Measurements from ENCODE around the gene PCDHA3. TPM values are rescaled to one million over a fixed set of nuclear protein-coding genes. Genes with fewer than 3 reads are reported as not detected.
"Not testable (repeated sequence)": the region's sequence is repeated elsewhere in the genome, so short reads cannot be mapped to it uniquely, and the experiment has no call there.

PCDHA3 gene
- 0.47 TPM for polyA plus RNA-seq (ENCODE audit: insufficient read length)
- long read RNA-seq, donor 1, result 0 reads
- long read RNA-seq, donor 2, result 0 reads
- long read RNA-seq, donor 3, result 0 reads
- long read RNA-seq, donor 4, result 0 reads
- long read RNA-seq, donor 5, result 0 reads
- long read RNA-seq, donor 6, full-length matches to known transcripts, result 1 of 1 reads
- long read RNA-seq, donor 6, partial matches to known transcripts, result 0 of 1 reads
- long read RNA-seq, donor 6, other reads (novel, unspliced or antisense), result 0 of 1 reads
- long read RNA-seq, donor 7, full-length matches to known transcripts, result 1 of 1 reads
- long read RNA-seq, donor 7, partial matches to known transcripts, result 0 of 1 reads
- long read RNA-seq, donor 7, other reads (novel, unspliced or antisense), result 0 of 1 reads
- long read RNA-seq, donor 8, result 0 reads

DNA sequence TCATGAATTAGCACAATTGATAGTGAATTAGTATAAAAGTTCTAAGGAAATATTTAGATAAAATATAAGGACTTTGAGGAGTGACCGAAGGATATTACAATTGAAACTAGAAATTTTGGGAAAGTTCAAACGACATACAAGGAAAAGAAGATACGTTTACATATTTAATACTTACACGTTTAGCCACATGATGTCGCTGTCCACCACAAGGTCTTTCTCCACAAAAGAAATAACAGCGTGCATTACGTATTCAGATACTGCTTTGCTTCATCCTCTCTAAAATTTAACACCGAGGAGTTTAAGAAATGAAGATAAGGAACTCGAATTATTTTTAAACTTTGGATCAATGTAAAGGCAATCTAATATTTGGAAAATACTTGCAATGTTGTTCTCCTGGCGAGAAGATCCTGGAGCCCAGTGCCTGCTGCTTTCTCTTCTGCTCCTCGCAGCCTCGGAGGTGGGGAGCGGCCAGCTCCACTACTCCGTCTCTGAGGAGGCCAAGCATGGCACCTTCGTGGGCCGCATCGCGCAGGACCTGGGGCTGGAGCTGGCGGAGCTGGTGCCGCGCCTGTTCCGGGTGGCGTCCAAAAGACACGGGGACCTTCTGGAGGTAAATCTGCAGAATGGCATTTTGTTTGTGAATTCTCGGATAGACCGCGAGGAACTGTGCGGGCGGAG, at the start of gene PCDHA3:
PCDHA3 (plus strand) TSS at position 242 of the 678 bp plus-strand sequence.
- DNase-seq, result no peak

DNA sequence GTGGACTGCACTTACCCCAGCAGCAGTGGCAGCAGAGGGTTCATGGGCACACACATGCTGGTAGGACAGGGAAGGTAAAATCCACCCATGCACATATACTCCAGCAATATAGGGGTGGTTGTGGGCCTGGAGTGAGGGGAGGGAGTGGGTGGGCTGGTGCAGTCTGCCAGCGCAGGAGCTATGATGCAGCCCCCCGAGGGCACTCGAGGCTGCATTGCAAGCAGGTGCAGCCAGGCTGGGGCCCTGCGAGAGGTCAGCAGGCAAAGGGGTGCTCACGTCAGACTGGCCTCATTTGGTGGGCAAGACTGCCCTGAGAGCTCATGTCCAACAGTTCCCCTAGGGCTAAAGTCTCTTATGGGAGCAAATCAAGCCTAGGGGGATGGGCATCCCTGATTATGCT, 47.3 kb upstream of the PCDHA3 start:
- DNase-seq, result no peak

DNA sequence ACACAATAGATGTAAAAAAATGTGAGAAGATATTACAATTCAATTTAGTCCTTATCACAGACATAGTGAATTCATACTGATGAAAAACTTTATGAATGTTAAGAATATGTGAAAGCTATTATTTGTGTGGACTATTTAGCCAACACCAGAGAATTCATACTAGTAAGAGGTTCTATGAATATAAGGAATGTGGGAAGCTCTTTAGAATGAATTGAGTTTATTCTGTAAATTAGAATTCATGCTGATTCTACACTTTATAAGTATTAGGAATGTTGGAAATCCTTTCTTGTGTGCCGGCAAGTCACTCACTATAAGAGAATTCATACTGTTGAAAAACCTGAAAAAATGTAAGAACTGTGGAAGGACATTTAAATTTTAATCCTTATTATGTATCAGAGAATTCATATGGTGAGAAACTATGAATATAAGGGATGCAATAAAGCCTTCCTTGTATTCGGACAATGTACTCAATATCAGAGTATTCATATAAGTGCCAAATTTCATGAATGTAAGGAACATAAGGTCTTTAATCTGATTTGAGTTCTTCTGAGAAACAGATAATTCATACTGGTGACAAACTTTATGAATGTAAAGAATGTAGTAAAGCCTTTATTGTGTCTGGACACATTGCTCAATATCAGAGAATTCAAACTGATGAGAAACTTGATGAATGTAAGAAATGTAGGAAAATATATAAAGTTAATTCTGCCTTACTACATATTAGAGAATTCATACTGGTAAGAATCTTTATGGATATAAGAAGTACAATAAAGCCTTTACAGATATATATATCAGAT, 36.5 kb upstream of the PCDHA3 start:
- DNase-seq, result no peak

DNA sequence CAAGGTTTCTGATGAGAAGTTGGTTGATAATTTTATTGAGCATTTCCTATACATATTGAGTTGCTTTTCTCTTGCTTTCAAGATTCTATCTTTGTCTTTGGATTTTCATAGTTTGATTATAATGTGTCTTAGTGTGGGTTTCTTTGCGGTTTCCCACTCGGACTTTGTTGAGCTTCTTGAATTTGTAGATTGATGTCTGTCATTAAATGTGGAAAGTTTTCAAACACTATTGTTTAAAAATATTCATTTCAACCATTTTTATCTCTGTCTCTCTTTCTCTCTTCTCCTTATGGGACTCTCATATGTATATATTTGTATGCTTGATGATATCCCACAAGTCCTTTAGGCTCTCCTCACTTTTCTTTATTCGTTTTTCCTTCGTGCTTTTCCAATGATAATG, 33.4 kb upstream of the PCDHA3 start:
- no peak for DNase-seq

DNA sequence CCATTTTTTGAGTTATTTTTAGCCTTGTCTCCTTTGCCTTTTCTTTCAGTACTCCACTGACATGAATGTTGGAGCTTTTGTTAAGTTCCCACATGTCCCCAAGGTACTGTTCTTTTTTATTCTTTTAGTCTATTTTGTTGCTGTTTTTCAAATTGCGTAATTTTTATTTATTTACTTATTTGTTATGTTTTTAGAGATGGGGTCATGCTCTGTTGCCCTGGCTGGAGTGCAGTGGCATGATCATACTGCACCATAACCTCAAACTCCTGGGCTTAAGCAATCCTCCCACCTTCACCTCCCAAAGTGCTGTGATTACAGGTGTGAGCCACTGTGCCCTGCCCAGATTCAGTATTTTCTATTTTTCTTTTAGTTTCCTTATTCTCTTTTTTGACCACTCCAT, 20.3 kb upstream of the PCDHA3 start:
- DNase-seq, result no peak

DNA sequence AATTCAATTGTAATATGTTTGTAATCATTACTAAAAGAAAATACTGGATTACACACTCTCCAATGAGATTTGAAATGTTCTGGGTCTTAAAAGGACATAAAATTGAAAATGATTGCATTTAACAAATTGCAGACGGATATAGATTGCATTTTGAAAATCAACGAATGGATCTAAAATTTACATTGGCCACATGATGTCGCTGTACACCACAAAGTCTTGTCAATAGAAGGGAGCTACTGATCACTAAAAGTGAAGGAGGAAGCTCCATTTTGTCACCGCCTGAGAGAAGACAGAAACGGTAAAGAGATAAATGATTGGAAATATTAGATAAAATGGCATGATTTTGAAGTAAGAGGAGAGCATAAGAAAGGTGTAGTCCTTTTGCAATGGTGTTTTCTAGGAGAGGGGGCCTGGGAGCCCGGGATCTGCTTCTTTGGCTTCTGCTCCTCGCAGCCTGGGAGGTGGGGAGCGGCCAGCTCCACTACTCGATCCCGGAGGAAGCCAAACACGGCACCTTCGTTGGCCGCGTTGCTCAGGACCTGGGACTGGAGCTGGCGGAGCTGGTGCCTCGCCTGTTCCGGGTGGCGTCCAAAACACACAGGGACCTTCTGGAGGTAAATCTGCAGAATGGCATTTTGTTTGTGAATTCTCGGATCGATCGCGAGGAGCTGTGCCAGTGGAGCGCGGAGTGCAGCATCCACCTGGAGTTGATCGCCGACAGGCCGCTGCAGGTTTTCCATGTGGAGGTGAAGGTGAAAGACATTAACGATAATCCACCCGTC, 14.8 kb upstream of the PCDHA3 start, which contains the start of gene PCDHA1:
PCDHA1 (plus strand) TSS at position 236 of the 782 bp plus-strand sequence.
- DNase-seq, result no peak

DNA sequence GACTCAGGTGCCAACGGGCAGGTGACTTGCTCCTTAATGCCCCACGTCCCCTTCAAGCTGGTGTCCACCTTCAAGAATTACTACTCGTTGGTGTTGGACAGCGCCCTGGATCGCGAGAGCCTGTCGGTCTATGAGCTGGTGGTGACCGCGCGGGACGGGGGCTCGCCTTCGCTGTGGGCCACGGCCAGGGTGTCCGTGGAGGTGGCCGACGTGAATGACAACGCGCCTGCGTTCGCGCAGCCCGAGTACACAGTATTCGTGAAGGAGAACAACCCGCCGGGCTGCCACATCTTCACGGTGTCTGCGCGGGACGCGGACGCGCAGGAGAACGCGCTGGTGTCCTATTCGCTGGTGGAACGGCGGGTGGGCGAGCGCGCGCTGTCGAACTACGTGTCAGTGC, 13.4 kb upstream of the PCDHA3 start:
- not testable (repeated sequence) for DNase-seq

DNA sequence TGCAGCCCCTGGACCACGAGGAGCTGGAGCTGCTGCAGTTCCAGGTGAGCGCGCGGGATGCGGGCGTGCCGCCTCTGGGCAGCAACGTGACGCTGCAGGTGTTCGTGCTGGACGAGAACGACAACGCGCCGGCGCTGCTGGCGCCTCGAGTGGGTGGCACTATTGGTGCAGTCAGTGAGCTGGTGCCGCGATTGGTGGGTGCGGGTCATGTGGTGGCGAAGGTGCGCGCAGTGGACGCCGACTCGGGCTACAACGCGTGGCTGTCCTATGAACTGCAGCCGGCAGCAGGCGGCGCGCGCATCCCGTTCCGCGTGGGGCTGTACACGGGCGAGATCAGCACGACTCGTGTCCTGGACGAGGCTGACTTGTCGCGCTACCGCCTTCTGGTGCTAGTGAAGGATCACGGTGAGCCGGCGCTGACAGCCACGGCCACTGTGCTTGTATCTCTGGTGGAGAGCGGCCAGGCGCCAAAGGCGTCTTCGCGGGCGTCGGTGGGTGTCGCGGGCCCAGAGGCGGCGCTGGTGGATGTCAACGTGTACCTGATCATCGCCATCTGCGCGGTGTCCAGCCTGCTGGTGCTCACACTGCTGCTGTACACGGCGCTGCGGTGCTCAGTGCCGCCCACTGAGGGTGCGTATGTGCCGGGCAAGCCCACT, 12.9 kb upstream of the PCDHA3 start:
- not testable (repeated sequence) for DNase-seq

DNA sequence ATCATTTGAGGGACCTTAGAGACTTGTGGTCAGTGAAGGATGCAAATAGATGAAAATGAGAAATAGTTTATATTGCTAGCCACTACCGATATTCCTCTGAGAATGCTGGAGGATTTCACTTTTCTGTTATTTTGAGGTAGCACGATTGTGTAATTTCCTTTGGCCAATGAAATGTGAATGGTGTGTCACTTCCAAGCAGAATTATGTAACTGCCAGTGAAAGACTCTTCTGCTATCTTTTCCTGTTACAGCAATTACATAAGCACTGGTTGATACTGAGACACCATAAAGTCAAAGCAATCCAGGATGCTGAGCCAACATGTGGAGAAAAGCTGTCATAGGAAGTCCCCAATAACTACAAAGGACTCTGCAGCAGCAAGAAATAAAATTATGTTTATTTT, 9.8 kb upstream of the PCDHA3 start:
- no peak for DNase-seq

DNA sequence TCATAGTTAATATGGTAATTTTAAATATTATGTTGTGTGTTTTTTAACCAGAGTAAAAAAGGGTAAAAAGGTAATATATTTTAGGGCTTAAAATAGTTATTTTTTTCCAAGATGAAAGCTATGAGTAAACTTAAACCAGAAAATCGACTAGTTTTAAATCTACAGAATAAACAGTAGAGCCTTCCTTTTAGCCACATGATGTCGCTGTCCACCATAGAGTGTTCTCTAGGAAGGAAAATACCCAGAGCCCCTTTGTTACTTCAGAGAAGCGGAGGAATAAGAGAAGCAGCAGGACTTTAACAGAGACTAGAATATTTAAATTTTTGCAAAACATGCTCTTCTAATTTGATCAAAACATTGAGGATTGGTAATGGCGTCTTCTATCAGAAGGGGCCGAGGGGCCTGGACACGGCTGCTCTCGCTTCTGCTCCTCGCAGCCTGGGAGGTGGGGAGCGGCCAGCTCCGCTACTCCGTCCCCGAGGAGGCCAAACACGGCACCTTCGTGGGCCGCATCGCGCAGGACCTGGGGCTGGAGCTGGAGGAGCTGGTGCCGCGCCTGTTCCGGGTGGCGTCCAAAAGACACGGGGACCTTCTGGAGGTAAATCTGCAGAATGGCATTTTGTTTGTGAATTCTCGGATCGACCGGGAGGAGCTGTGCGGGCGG, 6.1 kb upstream of the PCDHA3 start, which contains the start of gene PCDHA2:
PCDHA2 (plus strand) TSS at position 258 of the 664 bp plus-strand sequence.
- no peak for DNase-seq

DNA sequence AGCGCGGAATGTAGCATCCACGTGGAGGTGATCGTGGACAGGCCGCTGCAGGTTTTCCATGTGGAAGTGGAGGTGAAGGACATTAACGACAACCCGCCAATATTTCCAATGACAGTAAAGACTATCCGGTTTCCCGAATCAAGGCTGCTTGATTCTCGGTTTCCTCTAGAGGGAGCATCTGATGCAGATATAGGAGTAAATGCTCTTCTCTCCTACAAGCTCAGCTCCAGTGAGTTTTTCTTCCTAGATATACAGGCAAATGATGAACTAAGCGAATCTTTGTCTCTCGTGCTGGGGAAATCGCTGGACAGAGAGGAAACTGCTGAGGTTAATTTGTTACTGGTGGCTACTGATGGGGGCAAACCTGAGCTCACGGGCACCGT, 5.6 kb upstream of the PCDHA3 start:
- DNase-seq, result no peak

DNA sequence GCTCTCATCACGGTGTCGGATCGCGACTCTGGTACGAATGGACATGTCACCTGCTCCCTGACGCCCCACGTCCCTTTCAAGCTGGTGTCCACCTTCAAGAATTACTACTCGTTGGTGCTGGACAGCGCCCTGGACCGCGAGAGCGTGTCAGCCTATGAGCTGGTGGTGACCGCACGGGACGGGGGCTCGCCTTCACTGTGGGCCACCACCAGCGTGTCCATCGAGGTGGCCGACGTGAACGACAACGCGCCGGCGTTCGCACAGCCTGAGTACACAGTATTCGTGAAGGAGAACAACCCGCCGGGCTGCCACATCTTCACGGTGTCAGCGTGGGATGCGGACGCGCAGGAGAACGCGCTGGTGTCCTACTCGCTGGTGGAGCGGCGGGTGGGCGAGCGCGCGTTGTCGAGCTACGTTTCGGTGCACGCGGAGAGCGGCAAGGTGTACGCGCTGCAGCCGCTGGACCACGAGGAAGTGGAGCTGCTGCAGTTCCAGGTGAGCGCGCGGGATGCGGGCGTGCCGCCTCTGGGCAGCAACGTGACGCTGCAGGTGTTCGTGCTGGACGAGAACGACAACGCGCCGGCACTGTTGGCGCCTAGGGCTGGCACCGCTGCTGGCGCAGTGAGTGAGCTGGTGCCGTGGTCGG, 4.7 kb upstream of the PCDHA3 start:
- DNase-seq, result not testable (repeated sequence)

DNA sequence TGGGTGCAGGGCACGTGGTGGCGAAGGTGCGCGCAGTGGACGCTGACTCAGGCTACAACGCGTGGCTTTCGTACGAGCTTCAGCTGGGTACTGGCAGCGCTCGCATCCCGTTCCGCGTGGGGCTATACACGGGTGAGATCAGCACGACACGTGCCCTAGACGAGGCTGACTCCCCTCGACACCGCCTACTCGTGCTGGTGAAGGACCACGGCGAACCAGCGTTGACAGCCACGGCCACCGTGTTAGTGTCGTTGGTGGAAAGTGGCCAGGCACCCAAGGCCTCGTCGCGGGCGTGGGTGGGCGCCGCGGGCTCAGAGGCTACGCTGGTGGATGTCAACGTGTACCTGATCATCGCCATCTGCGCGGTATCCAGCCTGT, 4.2 kb upstream of the PCDHA3 start:
- DNase-seq, result no peak

DNA sequence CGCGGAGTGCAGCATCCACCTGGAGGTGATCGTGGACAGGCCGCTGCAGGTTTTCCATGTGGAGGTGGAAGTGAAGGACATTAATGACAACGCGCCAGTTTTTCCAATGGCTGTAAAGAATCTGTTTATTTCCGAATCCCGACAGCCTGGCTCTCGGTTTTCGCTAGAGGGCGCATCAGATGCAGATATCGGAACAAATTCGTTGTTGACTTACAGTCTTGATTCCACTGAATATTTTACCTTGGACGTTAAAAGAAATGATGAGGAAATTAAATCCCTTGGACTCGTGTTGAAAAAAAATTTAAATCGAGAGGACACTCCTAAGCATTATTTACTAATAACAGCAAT, 611 bp downstream of the PCDHA3 start:
- no peak for DNase-seq

DNA sequence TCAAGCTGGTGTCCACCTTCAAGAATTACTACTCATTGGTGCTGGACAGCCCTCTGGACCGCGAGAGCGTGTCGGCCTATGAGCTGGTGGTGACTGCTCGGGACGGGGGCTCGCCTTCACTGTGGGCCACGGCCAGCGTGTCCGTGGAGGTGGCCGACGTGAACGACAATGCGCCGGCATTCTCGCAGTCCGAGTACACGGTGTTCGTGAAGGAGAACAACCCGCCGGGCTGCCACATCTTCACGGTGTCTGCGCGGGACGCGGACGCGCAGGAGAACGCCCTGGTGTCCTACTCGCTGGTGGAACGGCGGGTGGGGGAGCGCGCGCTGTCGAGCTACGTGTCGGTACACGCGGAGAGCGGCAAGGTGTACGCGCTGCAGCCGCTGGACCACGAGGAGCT, 1.5 kb downstream of the PCDHA3 start:
- not testable (repeated sequence) for DNase-seq

DNA sequence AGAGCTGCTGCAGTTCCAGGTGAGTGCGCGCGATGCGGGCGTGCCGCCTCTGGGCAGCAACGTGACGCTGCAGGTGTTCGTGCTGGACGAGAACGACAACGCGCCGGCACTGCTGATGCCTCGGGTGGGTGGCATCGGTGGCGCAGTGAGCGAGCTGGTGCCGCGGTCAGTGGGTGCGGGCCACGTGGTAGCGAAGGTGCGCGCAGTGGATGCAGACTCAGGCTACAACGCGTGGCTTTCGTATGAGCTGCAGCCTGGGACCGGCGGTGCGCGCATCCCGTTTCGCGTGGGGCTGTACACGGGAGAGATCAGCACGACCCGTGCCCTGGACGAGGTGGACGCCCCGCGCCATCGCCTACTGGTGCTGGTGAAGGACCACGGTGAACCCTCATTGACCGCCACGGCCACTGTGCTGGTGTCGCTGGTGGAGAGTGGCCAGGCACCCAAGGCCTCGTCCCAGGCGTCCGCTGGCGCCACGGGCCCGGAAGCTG, 2.0 kb downstream of the PCDHA3 start:
- no peak for DNase-seq

DNA sequence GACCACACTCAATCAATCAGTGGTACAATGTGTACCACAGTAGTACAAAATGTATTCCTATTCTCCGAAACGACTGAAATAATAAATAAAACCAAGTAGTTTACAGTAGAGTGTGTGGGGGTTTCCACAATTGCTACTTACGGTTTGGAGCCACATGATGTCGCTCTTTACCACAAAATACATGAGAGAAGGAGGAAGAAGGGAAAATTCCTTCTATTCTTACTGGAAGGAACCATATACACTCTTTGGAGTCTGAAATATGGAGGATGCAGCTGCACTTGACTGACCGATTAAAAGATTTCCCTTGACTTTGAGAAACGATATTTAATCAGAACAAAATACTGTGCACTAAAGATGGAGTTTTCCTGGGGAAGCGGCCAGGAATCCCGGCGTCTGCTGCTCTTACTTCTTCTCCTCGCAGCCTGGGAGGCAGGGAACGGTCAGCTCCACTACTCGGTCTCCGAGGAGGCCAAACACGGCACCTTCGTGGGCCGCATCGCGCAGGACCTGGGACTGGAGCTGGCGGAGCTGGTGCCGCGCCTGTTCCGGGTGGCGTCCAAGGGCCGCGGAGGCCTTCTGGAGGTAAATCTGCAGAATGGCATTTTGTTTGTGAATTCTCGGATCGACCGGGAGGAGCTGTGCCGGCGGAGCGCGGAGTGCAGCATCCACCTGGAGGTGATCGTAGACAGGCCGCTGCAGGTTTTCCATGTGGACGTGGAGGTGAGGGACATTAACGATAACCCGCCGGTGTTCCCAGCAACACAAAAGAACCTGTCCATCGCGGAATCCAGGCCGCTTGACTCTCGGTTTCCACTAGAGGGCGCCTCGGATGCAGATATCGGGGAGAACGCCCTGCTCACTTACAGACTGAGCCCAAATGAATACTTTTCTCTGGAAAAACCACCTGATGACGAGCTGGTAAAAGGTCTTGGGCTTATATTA, 6.2 kb downstream of the PCDHA3 start, which contains the start of gene PCDHA4:
PCDHA4 (plus strand) TSS at position 235 of the 942 bp plus-strand sequence.
- DNase-seq, result no peak

DNA sequence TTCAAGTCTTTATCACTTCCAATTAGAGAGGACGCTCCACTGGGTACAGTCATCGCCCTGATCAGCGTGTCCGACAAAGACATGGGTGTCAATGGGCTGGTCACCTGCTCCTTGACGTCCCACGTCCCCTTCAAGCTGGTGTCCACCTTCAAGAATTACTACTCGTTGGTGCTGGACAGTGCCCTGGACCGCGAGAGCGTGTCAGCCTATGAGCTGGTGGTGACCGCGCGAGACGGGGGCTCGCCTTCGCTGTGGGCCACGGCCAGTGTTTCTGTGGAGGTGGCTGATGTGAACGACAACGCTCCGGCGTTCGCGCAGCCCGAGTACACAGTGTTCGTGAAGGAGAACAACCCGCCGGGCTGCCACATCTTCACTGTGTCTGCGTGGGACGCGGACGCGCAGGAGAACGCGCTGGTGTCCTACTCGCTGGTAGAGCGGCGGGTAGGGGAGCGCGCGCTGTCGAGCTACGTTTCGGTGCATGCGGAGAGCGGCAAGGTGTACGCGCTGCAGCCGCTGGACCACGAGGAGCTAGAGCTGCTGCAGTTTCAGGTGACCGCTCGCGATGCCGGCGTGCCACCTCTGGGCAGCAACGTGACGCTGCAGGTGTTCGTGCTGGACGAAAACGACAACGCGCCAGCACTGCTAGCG, 7.5 kb downstream of the PCDHA3 start:
- DNase-seq, result not testable (repeated sequence)
